ENCODE measurements around the gene PACS1. TPM values are rescaled to one million over a fixed set of nuclear protein-coding genes. Genes with fewer than 3 reads are reported as not detected.

PACS1 gene
- total RNA-seq, 1 experiment from 2014 or later: 41.1 TPM

DNA sequence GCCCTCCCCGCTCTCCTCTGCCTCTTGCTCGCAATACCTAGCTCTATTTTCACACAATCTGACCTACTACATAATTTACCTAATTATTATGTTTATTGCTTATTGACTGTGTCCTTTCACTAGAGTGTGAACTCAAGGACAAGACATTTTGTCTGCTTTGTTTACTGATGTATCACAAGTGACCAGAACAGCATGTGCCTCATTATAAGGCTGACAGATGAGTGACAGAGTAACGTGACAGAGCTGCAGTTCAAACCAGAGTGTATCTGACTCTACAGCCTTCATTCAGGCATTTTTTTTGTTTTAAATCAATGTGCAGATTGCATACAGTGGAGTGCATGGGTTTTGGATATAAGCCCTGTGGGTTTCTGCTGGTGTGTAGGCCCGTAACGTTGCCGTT lies 116.4 kb downstream of the PACS1 start (continued):
- TF ChIP-seq, protein P1, sequence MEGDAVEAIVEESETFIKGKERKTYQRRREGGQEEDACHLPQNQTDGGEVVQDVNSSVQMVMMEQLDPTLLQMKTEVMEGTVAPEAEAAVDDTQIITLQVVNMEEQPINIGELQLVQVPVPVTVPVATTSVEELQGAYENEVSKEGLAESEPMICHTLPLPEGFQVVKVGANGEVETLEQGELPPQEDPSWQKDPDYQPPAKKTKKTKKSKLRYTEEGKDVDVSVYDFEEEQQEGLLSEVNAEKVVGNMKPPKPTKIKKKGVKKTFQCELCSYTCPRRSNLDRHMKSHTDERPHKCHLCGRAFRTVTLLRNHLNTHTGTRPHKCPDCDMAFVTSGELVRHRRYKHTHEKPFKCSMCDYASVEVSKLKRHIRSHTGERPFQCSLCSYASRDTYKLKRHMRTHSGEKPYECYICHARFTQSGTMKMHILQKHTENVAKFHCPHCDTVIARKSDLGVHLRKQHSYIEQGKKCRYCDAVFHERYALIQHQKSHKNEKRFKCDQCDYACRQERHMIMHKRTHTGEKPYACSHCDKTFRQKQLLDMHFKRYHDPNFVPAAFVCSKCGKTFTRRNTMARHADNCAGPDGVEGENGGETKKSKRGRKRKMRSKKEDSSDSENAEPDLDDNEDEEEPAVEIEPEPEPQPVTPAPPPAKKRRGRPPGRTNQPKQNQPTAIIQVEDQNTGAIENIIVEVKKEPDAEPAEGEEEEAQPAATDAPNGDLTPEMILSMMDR (IDR thresholded peaks at IDR 0.05 in 2 of 3, conservative IDR thresholded peaks at IDR 0.05 in 1 of 3; ENCODE audit: borderline replicate concordance in 1 of 3, insufficient read depth in 1 of 3, low read depth in 2 of 3, low read length in 2 of 3): no peak
- TF ChIP-seq RAD21 (IDR thresholded peaks at IDR 0.05; ENCODE audit: low read depth) (no peak), EZH2phosphoT487 (IDR thresholded peaks at IDR 0.05; ENCODE audit: borderline replicate concordance) (no peak), CBX3 (IDR thresholded peaks at IDR 0.05; ENCODE audit: low read depth) (no peak), JUND (IDR thresholded peaks at IDR 0.05) (no peak), SRF (IDR thresholded peaks at IDR 0.05; ENCODE audit: low read depth) (no peak), EZH2 (IDR thresholded peaks at IDR 0.05) (no peak)

GRCh38 chr11:66187453-66187852 lies 117.4 kb downstream of the PACS1 start:
- DNase-seq (ENCODE audit: low read depth, low spot score) (no peak), ATAC-seq (no peak)
- Histone ChIP-seq H3K4me3 (replicated peaks in 1 of 2; ENCODE audit: low read depth in 1 of 2, low read length in 2 of 2) (no peak overlapping the region), H3K27me3 (ENCODE audit: insufficient read depth, low read length) (no peaks in the 10 kb centered on the region), H3K9ac (ENCODE audit: low read length) (no peak overlapping the region), H3K79me2 (ENCODE audit: insufficient read depth, low read length) (no peaks in the 10 kb centered on the region; the same call in 1 of the 2 replicates), H3K4me1 (ENCODE audit: control insufficient read depth in 1 of 2, insufficient read depth in 2 of 2, low read length in 2 of 2) (peaks cover 13 to 28% of the 10 kb centered on the region in 2 experiments; a peak in 3 of 4 replicates), H2AFZ (ENCODE audit: low read depth, low read length, poor library complexity, severe bottlenecking) (no peak overlapping the region), H3K9me3 (ENCODE audit: control insufficient read depth in 1 of 2, insufficient read depth in 1 of 2, low read depth in 1 of 2, low read length in 2 of 2) (no peaks in the 10 kb centered on the region), H3K4me2 (ENCODE audit: low read length) (no peak overlapping the region), H4K20me1 (ENCODE audit: insufficient read depth) (no peaks in the 10 kb centered on the region), H3K27ac (ENCODE audit: low read depth, low read length) (no peak overlapping the region), H3K36me3 (ENCODE audit: control insufficient read depth in 1 of 2, insufficient read depth in 2 of 2, low read length in 2 of 2) (no peaks in the 10 kb centered on the region), H3K9me2 (ENCODE audit: insufficient read depth) (no peaks in the 10 kb centered on the region)
- intact Hi-C loops (cut with micrococcal nuclease): no loop called here
- no peak for TF ChIP-seq SIN3A (IDR thresholded peaks at IDR 0.05; ENCODE audit: low read depth)
- TF ChIP-seq SRF (IDR thresholded peaks at IDR 0.05; ENCODE audit: low read depth): no peak
- TF ChIP-seq SP1 (IDR thresholded peaks at IDR 0.05; ENCODE audit: low read depth): no peak
- no peak for TF ChIP-seq JUND (IDR thresholded peaks at IDR 0.05)
- TF ChIP-seq CEBPB (IDR thresholded peaks at IDR 0.05; ENCODE audit: low read depth): no peak
- TF ChIP-seq RAD21 (IDR thresholded peaks at IDR 0.05; ENCODE audit: low read depth): no peak
- TF ChIP-seq YY1 (IDR thresholded peaks at IDR 0.05; ENCODE audit: extremely low read depth, insufficient replicate concordance, low read depth, low read length): no peak
- TF ChIP-seq FOSL1 (IDR thresholded peaks at IDR 0.05; ENCODE audit: low read depth): no peak
- no peak for TF ChIP-seq EZH2 (IDR thresholded peaks at IDR 0.05)
- TF ChIP-seq CBX3 (IDR thresholded peaks at IDR 0.05; ENCODE audit: low read depth): no peak
- no peak for TF ChIP-seq ATF3 (IDR thresholded peaks at IDR 0.05)
- no peak for TF ChIP-seq ELF1 (IDR thresholded peaks at IDR 0.05; ENCODE audit: borderline replicate concordance, low read depth)
- TF ChIP-seq POLR2A (IDR thresholded peaks at IDR 0.05; ENCODE audit: borderline replicate concordance, extremely low read depth, insufficient read depth, insufficient read length): no peak
- TF ChIP-seq, protein P2, sequence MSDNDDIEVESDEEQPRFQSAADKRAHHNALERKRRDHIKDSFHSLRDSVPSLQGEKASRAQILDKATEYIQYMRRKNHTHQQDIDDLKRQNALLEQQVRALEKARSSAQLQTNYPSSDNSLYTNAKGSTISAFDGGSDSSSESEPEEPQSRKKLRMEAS (IDR thresholded peaks at IDR 0.05): no peak
- no peak for TF ChIP-seq EZH2phosphoT487 (IDR thresholded peaks at IDR 0.05; ENCODE audit: borderline replicate concordance)
- TF ChIP-seq ZNF274 (IDR thresholded peaks at IDR 0.05; ENCODE audit: low read depth, low read length): no peak
- TF ChIP-seq POLR2AphosphoS5 (IDR thresholded peaks at IDR 0.05; ENCODE audit: low read depth, low read length): no peak
- no TSS peak for BruUV-seq (replicated peaks)
- RAD21 ChIA-PET (ENCODE audit: low non-redundant PET in 1 of 2, low total read pairs in 2 of 2, uncharacterized antibody in 2 of 2, unreplicated experiment in 2 of 2): no interaction called here
- CTCF ChIA-PET: interaction anchor here (1.3 kb wide), 1 partner anchor 35 kb away, joined by 4 read pairs; no protein-coding TSS in a partner anchor
- POLR2A ChIA-PET: no interaction called here

Measured in HCT116 (cell line).